ENCODE measurements around the gene TTLL5.

DNA sequence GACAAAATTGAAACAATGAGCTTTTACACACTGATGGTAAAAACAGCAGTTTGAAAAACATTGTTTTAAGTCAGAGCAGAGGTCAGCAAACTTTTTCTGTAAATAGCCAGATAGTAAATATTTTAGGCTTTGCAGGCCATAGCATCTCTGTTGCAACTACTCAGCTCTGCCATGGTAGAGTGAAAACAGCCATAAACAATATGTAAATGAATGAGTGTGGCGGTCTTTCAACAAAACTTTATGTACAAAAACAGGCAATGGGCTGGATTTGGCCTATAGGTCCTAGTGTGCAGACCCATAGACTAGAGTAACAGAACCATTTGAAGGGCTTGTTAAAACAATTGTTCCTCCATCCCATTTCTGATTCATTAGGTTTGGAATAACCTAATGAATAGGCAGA, 205.9 kb downstream of the TTLL5 start:
- no peak for TF ChIP-seq EP300 (IDR thresholded peaks at IDR 0.05)
- TF ChIP-seq, protein P1, sequence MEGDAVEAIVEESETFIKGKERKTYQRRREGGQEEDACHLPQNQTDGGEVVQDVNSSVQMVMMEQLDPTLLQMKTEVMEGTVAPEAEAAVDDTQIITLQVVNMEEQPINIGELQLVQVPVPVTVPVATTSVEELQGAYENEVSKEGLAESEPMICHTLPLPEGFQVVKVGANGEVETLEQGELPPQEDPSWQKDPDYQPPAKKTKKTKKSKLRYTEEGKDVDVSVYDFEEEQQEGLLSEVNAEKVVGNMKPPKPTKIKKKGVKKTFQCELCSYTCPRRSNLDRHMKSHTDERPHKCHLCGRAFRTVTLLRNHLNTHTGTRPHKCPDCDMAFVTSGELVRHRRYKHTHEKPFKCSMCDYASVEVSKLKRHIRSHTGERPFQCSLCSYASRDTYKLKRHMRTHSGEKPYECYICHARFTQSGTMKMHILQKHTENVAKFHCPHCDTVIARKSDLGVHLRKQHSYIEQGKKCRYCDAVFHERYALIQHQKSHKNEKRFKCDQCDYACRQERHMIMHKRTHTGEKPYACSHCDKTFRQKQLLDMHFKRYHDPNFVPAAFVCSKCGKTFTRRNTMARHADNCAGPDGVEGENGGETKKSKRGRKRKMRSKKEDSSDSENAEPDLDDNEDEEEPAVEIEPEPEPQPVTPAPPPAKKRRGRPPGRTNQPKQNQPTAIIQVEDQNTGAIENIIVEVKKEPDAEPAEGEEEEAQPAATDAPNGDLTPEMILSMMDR (IDR thresholded peaks at IDR 0.05) = no peak

Measured in tibial nerve (tissue), 4 donors.